Activated T-helper 1 cell treated with anti-CD3 and anti-CD28 coated beads, Interleukin-2, amount 50 U/mL, for 16 hours (primary cell): ENCODE data around the gene GMEB1.
"Not testable (repeated sequence)": the region's sequence is repeated elsewhere in the genome, so short reads cannot be mapped to it uniquely, and the experiment has no call there.

Experiments
- DNase-seq, 2 donors: peaks; one replicate each; pipeline ENCODE4 v3.0.0-alpha.2; 2020; ENCODE audit warnings: low read depth in 1 of 2, low spot score in 1 of 2

GMEB1 gene

GRCh38 chr1:28745653-28746173, 77.1 kb downstream of the GMEB1 start:
- DNase-seq = no peak

- DNase-seq = no peak
Observed at GRCh38 chr1:28750330-28750729, 81.7 kb downstream of the GMEB1 start.

GRCh38 chr1:28750771-28751294, 82.2 kb downstream of the GMEB1 start:
- DNase-seq = not testable (repeated sequence)

- DNase-seq = no peak
Observed at GRCh38 chr1:28751315-28752060, 82.9 kb downstream of the GMEB1 start.

- DNase-seq = no peak
Observed at GRCh38 chr1:28755701-28756100, 87.1 kb downstream of the GMEB1 start.

GRCh38 chr1:28756846-28757245, 88.3 kb downstream of the GMEB1 start:
- no peak for DNase-seq

GRCh38 chr1:28758420-28758819, 89.8 kb downstream of the GMEB1 start:
- DNase-seq = no peak

- DNase-seq = no peak
Observed at GRCh38 chr1:28759257-28759656, 90.7 kb downstream of the GMEB1 start.

- DNase-seq = no peak
Observed at GRCh38 chr1:28761189-28761588, 92.6 kb downstream of the GMEB1 start.

GRCh38 chr1:28766532-28767183, 98.1 kb downstream of the GMEB1 start:
- no peak for DNase-seq
